Spleen (tissue), 11 donors: ENCODE measurements around the gene PRIM2. TPM values are rescaled to one million over a fixed set of nuclear protein-coding genes. Genes with fewer than 3 reads are reported as not detected.
A peak's percentile ranks its signal among the peaks of the same experiment; 100 is the strongest.

Experiments used
- DNase-seq: peaks from one replicate; pipeline ENCODE4 v3.0.0-alpha.2; 2020
- H3K27ac ChIP-seq, 8 donors: fragments of 200-600 bp; sonication (generic) in 7 of 8; 1 replicate in 4 of 8; 2 replicates in 4 of 8; pipeline versions ENCODE4 v1.5.0 to v1.8.0; 2016 to 2021; ENCODE audit warnings: inconsistent platforms in 4 of 8, mild to moderate bottlenecking in 4 of 8, moderate library complexity in 1 of 8
- H3K27me3 ChIP-seq, 7 donors: fragments of 200-600 bp; sonication (generic) in 6 of 7; replicated peaks in 1 of 7; 1 replicate in 4 of 7; 2 replicates in 3 of 7; pipeline versions ENCODE4 v1.5.0 to v1.8.0; 2016 to 2021; ENCODE audit warnings: inconsistent platforms in 3 of 7, mild to moderate bottlenecking in 1 of 7
- H3K36me3 ChIP-seq, 6 donors: fragments of 200-600 bp; sonication (generic) in 5 of 6; 1 replicate in 4 of 6; 2 replicates in 2 of 6; pipeline versions ENCODE4 v1.5.0 to v1.8.0; 2016 to 2021; ENCODE audit warnings: inconsistent platforms in 2 of 6
- H3K4me1 ChIP-seq, 6 donors: fragments of 200-600 bp; sonication (generic) in 5 of 6; 1 replicate in 3 of 6; 2 replicates in 3 of 6; pipeline versions ENCODE4 v1.5.0 to v1.8.0; 2016 to 2021; ENCODE audit warnings: inconsistent platforms in 3 of 6
- H3K4me3 ChIP-seq, 8 donors: fragments of 200-600 bp; sonication (generic) in 7 of 8; 1 replicate in 4 of 8; 2 replicates in 4 of 8; pipeline versions ENCODE4 v1.5.0 to v1.8.0; 2016 to 2021; ENCODE audit warnings: inconsistent platforms in 4 of 8, mild to moderate bottlenecking in 4 of 8, moderate library complexity in 2 of 8
- H3K9me3 ChIP-seq, 8 donors: fragments of 200-600 bp; sonication (generic) in 7 of 8; 1 replicate in 4 of 8; 2 replicates in 4 of 8; pipeline versions ENCODE4 v1.5.0 to v1.8.0; 2016 to 2021; ENCODE audit warnings: inconsistent platforms in 4 of 8
- CTCF ChIP-seq, 11 experiments: fragments of 200-600 bp in 7 of 11; fragments of 450-650 bp in 4 of 11; sonication (generic) in 4 of 11; IDR thresholded peaks in 8 of 11; conservative IDR thresholded peaks in 3 of 11; 1 replicate in 7 of 11; 2 replicates in 4 of 11; pipeline versions ENCODE4 v1.4.0 to v1.8.0; 2016 to 2021; ENCODE audit warnings: antibody characterized with exemption in 11 of 11, inconsistent platforms in 4 of 11, mild to moderate bottlenecking in 1 of 11
- POLR2A ChIP-seq, 3 donors: fragments of 450-650 bp; IDR thresholded peaks; one replicate each; pipeline ENCODE4 v1.5.1; 2017; ENCODE audit warnings: antibody characterized with exemption in 3 of 3, mild to moderate bottlenecking in 1 of 3
- POLR2AphosphoS5 ChIP-seq, 3 donors: sonication (generic); formaldehyde crosslinking; IDR thresholded peaks; one replicate each; pipeline ENCODE4 v1.5.1; 2017; ENCODE audit warnings: antibody characterized with exemption in 3 of 3
- WGBS, 5 donors: extraction: QIAGEN DNeasy Blood & Tissue Kit in 3 of 5; methylation state at CpG; one replicate each; pipeline versions ENCODE4 v1.1.5 to v1.1.7; 2013 to 2018; 5-methylcytosine and 5-hydroxymethylcytosine counted together
- intact Hi-C: fragments of 100-400 bp; cut with DNase I; formaldehyde crosslinking; loops from one replicate; pipeline ENCODE4 v1.15.0; 2023; ENCODE audit warnings: low total_unique reads
- polyA plus RNA-seq, 3 donors: library from polyadenylated mRNA; stranded (reverse); fragments of 200-250 nt; gene quantifications; one replicate each; pipeline ENCODE4 v1.2.1, GENCODE V29; 2013
- total RNA-seq, 7 donors: library from RNA; depleted of rRNA in 3 of 7; stranded (reverse); fragments of >200 nt in 3 of 7; fragmentation: NEBNext Ultra II Directional in 4 of 7; extraction: Animal tissue kit (Norgen Biotek cat#: 25700) in 4 of 7; gene quantifications; one replicate each; pipeline versions ENCODE4 v1.1.0 to v1.2.1, GENCODE V29; 2016 to 2021
- donor health status: healthy with polysubstance abuse.
- donor health status: DM: no; HTN: no; CAD: no; lungs with moderate emphysema.
- donor health status: DM: no; HTN: no; CAD: no.
- donor health status: Bipolar disorder and iron deficiency.
- donor health status: healthy.
- donor health status: DM: no; HTN: no; CAD: no.
- donor health status: DM: yes; HTN: yes; CAD: no.

Gene PRIM2
- total and polyA plus RNA-seq, 10 donors: 6.0 to 20.2 (median 13.9) TPM

- Histone ChIP-seq H3K9me3 (no peaks in the 10 kb centered on the region), H3K27me3 (peaks cover 0 to 10% (median 0%) of the 10 kb centered on the region in 7 donors), H3K4me3 (no peak overlapping the region), H3K4me1 (peaks cover 6 to 19% (median 13%) of the 10 kb centered on the region in 6 donors), H3K27ac (no peak overlapping the region), H3K36me3 (peaks cover 0 to under 1% (median 0%) of the 10 kb centered on the region in 6 donors)
- intact Hi-C loops: no loop called here
- TF ChIP-seq CTCF (IDR thresholded peaks at IDR 0.05 in 8 of 11, conservative IDR thresholded peaks at IDR 0.05 in 3 of 11) (no peak), POLR2A (IDR thresholded peaks at IDR 0.05) (no peak), POLR2AphosphoS5 (IDR thresholded peaks at IDR 0.05) (no peak)
- WGBS, 5 donors: 78 to 86% (median 83%) methylated on average over 12 of the region's 12 CpGs
- no peak for DNase-seq
These were observed 3.5 kb upstream of the PRIM2 start for GRCh38 chr6:57313711-57314471.

- Histone ChIP-seq H3K27me3 (peaks cover 0 to 10% (median 0%) of the 10 kb centered on the region in 7 donors), H3K27ac (no peak overlapping the region), H3K4me3 (no peak overlapping the region), H3K4me1 (peaks cover 6 to 31% (median 14%) of the 10 kb centered on the region in 6 donors), H3K36me3 (peaks cover 0 to 13% (median 3%) of the 10 kb centered on the region in 6 donors), H3K9me3 (no peaks in the 10 kb centered on the region)
- 76 to 91% (median 84%) methylated on average over 1 of the region's 1 CpG for WGBS, 5 donors
- DNase-seq: no peak
- intact Hi-C loops: loop anchor here (5.0 kb wide), 1 partner anchor 413 kb away; no protein-coding TSS in a partner anchor
- TF ChIP-seq CTCF (IDR thresholded peaks at IDR 0.05 in 8 of 11, conservative IDR thresholded peaks at IDR 0.05 in 3 of 11): no peak
- no peak for TF ChIP-seq POLR2AphosphoS5 (IDR thresholded peaks at IDR 0.05)
- no peak for TF ChIP-seq POLR2A (IDR thresholded peaks at IDR 0.05)
These were observed 2.3 kb upstream of the PRIM2 start for GRCh38 chr6:57315111-57315510.

DNA sequence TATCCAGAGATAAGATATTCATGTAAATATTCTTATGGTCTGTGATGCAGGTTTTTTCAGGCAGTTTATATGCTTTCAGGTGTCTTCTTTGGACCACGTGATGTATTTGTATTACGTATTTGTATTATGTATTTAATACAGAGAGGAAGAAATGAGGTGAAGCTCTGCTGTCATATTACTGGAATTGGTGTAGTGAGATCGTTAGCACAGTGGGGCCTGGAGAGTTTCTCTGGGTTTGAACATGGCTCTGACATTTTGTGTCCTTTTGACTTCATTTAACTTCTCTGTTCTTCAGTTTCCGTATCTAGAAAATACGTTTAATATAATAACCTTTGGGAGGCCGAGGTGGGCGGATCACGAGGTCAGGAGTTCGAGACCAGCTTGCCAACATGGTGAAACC, 1.6 kb upstream of the PRIM2 start:
- DNase-seq: no peak
- Histone ChIP-seq H3K27me3 (peaks cover 0 to 6% (median 0%) of the 10 kb centered on the region in 7 donors), H3K27ac (no peak overlapping the region), H3K4me3 (peak overlapping the region in 1 of 8 donors; percentile 81), H3K9me3 (no peaks in the 10 kb centered on the region), H3K4me1 (peaks cover 6 to 32% (median 14%) of the 10 kb centered on the region in 6 donors), H3K36me3 (peaks cover 0 to 20% (median 10%) of the 10 kb centered on the region in 6 donors)
- intact Hi-C loops: loop anchor here (5.0 kb wide), 1 partner anchor 414 kb away; no protein-coding TSS in a partner anchor
- TF ChIP-seq POLR2AphosphoS5 (IDR thresholded peaks at IDR 0.05): no peak
- 78 to 93% (median 85%) methylated on average over 9 of the region's 9 CpGs for WGBS, 5 donors

- peak; percentile 90 for DNase-seq
- intact Hi-C loops: loop anchor here (5.0 kb wide), 1 partner anchor 414 kb away; no protein-coding TSS in a partner anchor
- Histone ChIP-seq H3K27ac (peak overlapping the region; percentile 37 to 80 (median 72)), H3K36me3 (peaks cover 0 to 28% (median 15%) of the 10 kb centered on the region in 6 donors), H3K4me1 (peaks cover 6 to 32% (median 14%) of the 10 kb centered on the region in 6 donors), H3K27me3 (peaks cover 0 to 6% (median 0%) of the 10 kb centered on the region in 7 donors), H3K9me3 (no peaks in the 10 kb centered on the region), H3K4me3 (peak overlapping the region; percentile 59 to 88 (median 68))
- 0 to 1% (median 0%) methylated on average over 26 of the region's 26 CpGs for WGBS, 5 donors
- TF ChIP-seq POLR2A (IDR thresholded peaks at IDR 0.05) (no peak), CTCF (IDR thresholded peaks at IDR 0.05 in 8 of 11, conservative IDR thresholded peaks at IDR 0.05 in 3 of 11) (peak; percentile 50 to 79 (median 69)), POLR2AphosphoS5 (IDR thresholded peaks at IDR 0.05) (peak in 2 of 3 donors; percentile 10 to 60)
These were observed 810 bp upstream of the PRIM2 start for GRCh38 chr6:57316581-57317059.
